NCI-H2196 treated with DMSO at 0.1 percent for 48 hours (cell line): ENCODE data around the gene THEM4.
A peak's percentile ranks its signal among the peaks of the same experiment; 100 is the strongest.

ENCODE experiments used
- DNase-seq: peaks from one replicate; lab custom pipeline; 2025; ENCODE audit not compliant: unreplicated experiment; lab: John Stamatoyannopoulos, UW

THEM4 gene

DNA sequence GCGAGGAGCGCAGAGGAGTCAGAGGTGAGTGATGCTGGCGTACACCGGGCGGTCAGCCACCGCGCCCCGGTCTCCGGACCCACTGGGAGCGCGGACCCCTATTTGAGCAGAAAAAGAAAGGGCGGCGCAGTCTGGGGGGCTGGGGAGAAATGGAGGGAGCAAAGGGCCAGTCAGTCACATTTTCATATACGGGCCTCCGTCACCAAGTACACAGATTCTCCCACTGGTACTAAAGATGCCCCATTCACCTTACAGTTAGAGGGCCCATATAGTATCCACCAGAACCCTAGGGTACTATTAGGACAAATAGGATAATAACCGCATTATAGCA lies 70.3 kb downstream of the THEM4 start:
- DNase-seq, result no peak

DNA sequence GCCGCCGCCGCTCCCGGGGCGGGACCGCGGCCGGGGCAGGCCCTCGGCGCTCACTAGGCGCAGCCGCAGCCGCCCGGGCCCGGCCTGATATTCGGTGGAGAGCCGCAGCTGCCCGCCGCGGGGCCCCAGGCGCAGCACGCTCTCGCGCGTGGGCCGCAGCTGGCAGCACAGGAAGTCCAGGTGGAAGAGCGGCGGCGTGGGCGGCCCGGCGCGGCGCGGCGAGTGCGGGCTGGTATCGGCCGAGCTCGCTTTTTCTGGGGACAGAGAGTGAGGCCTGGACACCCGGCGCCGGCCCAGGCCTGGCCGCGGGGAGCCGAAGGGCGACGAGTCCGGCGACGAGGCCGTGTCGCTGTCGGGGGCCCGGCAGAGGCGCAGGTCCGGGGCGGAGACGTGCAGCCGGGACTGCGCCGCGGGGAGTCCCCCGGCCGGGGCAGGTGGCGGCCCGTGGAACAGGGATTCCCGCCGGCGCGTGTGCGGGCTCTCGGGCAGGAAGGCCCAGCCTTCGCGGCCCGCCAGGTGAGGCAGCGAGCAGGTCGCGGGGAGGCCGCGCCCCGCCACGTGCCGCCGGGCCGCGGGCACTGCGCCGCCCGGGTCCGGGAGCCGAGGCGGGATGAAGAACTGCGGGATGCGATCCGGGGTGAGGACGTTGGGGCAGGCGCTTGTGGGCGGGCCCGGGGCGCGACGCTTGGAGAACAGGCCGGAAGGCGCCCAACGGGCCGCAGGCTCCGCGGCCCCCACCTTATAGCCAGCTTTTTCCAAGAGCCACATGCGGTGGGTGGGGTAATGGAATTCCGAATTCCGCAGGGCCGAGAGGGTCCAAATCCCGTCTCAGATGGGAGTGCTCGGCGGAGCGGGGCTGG lies 70.9 kb downstream of the THEM4 start:
- no peak for DNase-seq

DNA sequence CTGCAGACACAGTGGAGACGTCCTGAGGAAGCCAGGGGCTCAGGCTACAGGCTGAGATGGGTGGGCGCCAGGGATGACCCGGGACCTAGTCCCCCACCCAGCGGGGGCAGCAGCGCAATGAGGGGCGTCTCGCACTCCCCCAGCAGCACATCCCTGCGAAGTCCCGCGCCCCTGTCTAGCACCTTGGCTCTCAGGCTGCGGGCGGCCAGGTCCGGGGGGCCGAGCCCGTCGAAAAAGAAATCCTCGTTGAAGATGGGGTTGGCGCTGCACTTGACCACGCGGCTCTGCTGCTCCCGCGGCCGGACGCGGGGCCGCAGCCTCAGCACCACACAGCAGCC lies 71.5 kb downstream of the THEM4 start:
- no peak for DNase-seq

DNA sequence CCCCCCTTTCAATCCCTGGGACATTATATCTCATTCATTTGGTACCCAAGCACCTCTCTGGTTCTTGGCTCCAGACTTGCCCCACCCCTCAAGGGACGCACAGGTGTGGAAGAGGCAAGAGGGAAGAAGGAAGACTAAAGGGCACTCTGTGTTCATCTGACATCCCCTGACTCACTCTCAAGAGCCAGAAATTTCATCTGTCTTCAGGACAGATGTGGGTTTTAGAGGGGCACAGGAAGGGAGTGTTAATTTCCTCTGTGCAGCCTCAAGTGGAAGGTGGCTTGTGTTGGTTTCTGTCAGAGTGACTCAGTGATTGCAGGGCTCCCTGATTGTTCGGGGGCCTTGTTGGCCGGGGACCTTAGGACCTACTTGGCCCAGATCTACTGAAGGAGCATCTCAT lies 72.1 kb downstream of the THEM4 start:
- DNase-seq, result no peak

DNA sequence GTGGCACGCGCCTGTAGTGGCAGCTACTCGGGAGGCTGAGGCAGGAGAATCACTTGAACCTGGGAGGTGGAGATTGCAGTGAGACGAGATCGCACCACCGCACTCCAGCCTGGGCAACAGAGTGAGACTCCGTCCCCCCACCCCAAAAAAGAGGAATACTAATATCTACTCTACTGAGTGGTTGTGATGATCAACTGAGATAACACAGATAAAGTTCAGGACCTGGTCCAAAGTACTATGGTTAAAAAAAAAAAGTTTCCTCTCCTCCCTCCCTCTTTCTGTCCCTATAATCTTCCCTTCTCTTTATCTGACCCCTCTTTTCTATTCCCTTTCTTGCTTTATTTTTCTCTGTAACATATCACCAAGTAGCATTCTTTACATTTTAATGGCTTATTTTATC lies 73.7 kb downstream of the THEM4 start:
- DNase-seq, result no peak

DNA sequence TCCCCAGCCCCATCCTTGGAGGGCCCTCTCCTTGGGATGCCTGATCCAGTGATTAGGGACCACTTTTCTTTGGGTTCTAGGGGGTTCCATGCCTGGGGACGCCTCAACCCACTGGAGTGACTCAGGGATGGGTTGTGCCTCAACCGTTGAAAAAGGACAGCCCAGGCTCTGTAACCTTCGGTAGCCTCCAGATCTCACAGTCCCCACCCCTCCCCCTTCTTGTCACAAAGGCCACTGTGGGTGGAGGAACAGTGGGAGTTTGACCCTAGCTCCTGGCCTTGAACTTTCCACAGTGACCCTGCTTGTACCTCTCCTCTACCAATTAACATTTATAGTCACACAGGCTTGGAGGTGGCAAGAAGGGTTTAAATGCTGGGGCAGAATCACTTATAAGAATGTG lies 75.1 kb downstream of the THEM4 start:
- DNase-seq, result no peak

- DNase-seq, result no peak
Measured at GRCh38 chr1:151833172-151833900, 76.0 kb downstream of the THEM4 start.

DNA sequence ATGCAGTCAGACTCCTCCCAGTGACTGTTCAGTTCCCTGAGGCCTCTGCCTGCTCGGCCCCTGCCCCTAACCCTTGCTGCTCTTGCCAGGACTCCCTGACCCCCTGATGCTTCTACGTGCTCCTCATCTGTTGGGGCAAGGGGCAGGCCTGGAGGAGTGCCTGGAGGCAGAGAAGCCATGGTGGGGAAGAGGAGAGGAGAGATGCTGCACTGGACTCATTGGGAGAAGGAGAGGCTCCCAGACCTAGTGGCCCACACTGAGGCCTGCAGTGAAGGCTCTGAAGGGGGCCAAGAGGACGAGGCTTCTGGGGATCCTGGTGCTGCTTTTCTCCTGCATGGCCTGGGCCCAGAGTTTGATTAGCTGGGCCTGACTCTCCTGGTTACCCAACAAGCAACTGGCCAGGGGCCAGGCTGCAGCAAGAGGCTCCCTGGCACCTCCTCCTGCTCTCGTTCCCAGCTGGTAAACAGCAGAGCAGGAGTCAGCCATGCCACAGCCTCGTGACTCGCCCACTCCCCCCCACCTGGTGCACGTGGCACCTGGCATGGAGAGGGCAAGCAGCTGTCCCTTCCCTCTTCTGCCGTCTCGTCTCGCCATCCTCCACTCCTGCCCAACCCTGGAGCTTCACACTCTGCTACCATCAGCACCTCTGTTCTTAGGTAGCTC lies 76.9 kb downstream of the THEM4 start:
- peak; percentile 97 for DNase-seq

- peak; percentile 76 for DNase-seq
Measured at GRCh38 chr1:151831605-151832004, 77.7 kb downstream of the THEM4 start, which contains the start of gene RORC. RORC (minus strand) TSS chr1:151831802; CDS start chr1:151831764, 38 bp downstream.

DNA sequence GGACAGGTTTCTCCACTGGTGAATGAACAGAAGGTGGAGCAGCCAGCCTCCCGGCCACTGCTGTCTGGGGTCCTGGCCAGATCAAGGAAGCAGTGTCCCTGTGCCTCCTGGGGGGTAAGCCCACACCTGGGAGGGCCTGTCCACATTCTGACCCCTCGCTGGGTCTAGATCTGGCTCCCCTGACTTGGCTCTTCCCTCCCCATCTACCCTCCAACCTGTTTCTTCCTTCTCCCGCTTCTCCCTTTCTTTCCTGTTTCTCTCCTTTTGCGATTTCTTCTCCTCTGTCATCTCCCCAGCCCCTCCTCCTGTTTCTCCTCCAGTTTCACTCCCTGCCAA lies 78.1 kb downstream of the THEM4 start:
- DNase-seq, result no peak

DNA sequence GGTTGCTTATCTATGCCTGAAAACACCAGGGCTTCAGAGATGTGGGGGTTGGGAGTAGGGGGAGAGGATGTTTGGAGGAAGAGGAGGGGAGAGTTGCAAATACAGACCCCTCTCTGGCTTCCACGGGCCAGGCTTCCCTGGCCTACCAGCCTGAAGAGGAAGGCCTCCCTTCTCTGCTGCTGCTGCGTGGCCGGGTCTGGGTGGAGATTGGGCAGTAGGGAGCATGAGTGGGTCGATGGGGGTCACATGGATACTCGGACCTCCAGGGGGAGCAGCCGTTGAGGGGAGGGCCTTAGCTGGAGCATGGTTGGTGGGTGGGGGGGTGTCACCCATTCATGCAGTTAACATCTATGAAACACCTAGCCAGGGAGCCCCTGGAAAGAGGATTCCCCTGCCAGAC lies 79.3 kb downstream of the THEM4 start:
- DNase-seq, result no peak

DNA sequence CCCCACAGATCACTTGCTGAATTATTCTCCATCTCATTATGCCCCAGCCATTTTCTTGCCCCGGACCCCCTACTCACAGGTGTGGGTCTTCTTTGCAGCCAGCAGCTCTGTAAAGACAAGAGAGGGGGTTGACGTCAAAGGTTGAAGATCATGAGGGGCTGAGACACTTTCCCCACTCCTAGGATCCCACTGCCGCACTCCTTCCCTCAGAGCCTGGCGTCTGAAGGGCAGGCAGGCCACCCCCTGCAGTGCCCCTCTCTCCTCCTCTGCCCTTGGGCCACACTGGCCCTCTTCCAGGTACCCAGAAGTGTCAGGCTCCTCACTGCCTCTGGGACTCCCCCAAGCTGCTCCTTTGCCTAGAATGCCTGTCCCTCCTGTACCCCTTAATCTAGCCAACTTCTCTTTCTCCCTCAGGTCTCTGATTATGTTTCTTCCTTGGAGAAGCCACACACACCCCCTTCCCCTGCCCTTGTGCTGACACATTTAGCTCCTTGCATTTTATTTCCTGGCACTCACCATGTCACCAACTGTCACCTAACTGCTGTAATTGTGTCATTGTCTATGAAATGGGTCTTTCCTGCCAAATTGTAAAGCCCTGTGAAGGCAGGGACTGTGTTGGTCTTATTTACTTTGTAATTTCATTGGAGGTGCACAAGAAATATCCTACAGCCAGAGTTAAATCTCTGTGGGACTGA lies 79.8 kb downstream of the THEM4 start:
- DNase-seq, result no peak

DNA sequence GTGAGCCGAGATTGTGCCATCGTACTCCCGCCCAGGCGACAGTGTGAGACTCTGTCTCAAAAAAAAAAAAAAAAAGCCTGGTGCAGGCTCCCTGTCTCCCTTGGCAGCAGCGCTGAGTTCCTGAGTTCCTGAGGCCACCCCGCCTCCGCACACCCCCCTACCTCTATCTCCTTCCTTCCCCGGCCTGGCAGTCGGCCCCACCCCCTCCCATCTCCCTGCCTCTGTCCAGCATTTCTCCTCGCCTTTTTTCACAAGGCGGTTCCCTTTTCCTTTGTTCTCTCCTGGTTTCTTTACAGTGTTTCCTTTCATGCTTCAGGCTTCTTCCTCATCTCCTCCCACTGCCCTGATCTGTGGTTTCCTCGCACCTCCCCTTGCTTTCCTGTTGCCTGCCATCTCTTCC lies 80.4 kb downstream of the THEM4 start:
- DNase-seq, result no peak

DNA sequence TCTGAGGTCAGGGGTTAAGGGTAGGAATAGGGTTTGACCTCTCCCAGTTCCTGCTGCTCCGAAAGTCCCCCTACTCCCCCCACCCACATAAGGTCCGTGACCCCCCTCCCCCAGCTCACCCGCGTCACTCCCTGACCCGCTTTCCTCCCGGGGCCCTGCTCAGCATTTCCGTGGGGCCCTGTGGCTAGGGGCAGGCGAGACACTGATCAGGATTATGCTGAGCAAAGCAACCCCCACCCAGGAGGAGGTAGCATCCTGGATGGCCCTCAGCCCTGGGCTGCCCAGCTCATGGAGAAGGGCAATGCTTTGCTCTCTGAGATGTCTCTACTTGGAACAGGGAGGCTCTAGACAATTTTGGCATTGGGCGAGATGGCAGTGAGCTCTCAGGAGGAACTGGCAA lies 81.5 kb downstream of the THEM4 start:
- DNase-seq, result no peak

DNA sequence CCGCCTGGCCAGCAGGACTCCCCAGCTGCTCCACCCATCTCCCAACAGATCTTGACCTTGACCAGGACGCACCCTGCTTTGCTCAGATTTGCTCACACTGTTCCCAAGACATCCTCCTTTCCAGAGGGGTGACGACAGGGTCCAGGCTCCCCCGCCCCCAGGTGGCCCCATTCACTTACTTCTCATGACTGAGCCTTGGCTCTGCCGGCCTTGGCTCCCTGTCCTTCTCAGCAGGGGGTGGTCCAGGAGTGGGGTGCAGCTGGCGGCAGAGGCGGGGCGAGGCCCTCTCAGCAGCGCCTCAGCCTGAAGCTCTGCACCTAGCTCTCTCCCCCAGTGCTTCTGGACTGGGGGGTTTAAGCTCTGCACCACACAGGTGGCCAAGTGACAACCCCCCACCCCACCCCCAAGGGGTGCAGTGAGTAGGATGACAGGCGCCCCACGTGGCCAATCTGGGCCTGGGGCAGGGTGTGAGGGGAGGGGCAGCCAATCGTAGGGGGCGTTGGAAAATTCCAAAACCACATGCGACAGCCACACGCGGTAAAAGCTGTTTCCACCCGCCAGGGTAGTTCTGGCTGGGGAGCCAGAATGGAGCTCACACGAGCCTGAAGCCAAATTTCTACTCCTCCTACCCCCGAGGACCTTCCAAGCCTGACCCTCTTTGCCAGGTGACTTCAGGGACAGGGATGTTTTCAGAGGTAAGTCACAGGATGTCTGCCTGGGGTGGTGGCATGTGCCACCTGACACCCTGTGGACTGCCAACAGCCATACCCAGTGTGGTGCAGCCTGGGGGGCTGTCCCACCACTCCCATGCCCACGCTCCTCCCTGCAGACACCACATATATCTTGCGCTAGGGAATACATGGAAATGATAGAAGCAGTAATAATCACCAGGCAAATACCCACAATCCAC lies 83.3 kb downstream of the THEM4 start:
- no peak for DNase-seq

GRCh38 chr1:151825204-151825603 lies 84.1 kb downstream of the THEM4 start:
- DNase-seq, result no peak
